ENCODE data around the gene NAA15.
"Not testable (repeated sequence)": the region's sequence is repeated elsewhere in the genome, so short reads cannot be mapped to it uniquely, and the experiment has no call there.

Gene NAA15

GRCh38 chr4:139454111-139455045 lies 153.1 kb downstream of the NAA15 start, which contains the start of gene RAB33B:
TSS of gene RAB33B (plus strand) at chr4:139454121. CDS start at chr4:139454196, 75 bp downstream.
- DNase-seq, result no peak

- DNase-seq, result no peak
Observed at GRCh38 chr4:139455126-139455538, 153.8 kb downstream of the NAA15 start.

- DNase-seq, result no peak
Observed at GRCh38 chr4:139457318-139457717, 156.0 kb downstream of the NAA15 start.

GRCh38 chr4:139458543-139458942 lies 157.2 kb downstream of the NAA15 start:
- no peak for DNase-seq

GRCh38 chr4:139458999-139459398 lies 157.7 kb downstream of the NAA15 start:
- DNase-seq, result no peak

- DNase-seq, result no peak
Observed at GRCh38 chr4:139460565-139460964, 159.3 kb downstream of the NAA15 start.

- DNase-seq, result no peak
Observed at GRCh38 chr4:139461022-139461628, 159.8 kb downstream of the NAA15 start.

GRCh38 chr4:139464512-139464911 lies 163.2 kb downstream of the NAA15 start:
- DNase-seq, result not testable (repeated sequence)

- DNase-seq, result no peak
Observed at GRCh38 chr4:139465922-139466321, 164.6 kb downstream of the NAA15 start.

GRCh38 chr4:139468756-139469155 lies 167.5 kb downstream of the NAA15 start:
- not testable (repeated sequence) for DNase-seq

GRCh38 chr4:139469216-139469615 lies 167.9 kb downstream of the NAA15 start:
- DNase-seq, result no peak

Data from NCI-H1417 treated with DMSO at 0.1 percent for 48 hours (cell line).